Pancreas (tissue), 10 donors: Measurements from ENCODE around the gene TBC1D5. TPM values are rescaled to one million over a fixed set of nuclear protein-coding genes. Genes with fewer than 3 reads are reported as not detected.
"Not testable (repeated sequence)": the region's sequence is repeated elsewhere in the genome, so short reads cannot be mapped to it uniquely, and the experiment has no call there.

ENCODE experiments used
- ATAC-seq, 4 donors: fragments of 200-7000 bp; cut with Tn5 transposase; one replicate each; pipeline versions ENCODE4 v1.8.0 to v1.9.1; 2020; ENCODE audit warnings: mild to moderate bottlenecking in 4 of 4, moderate library complexity in 4 of 4
- DNase-seq, 6 donors: peaks; one replicate each; pipeline ENCODE4 v3.0.0-alpha.2; 2020
- FAIRE-seq: peaks from 2 replicates; lab custom pipeline; 2012; peaks lifted over from hg19 to GRCh38; lab: Jason Lieb, UNC
- H3K27ac ChIP-seq, 4 donors: fragments of 200-600 bp; sonication (generic); 1 replicate in 3 of 4; 2 replicates in 1 of 4; pipeline versions ENCODE4 v1.5.0 to v1.8.0; 2020
- H3K27me3 ChIP-seq, 4 donors: fragments of 200-600 bp; one replicate each; pipeline ENCODE4 v1.8.0; 2021
- H3K36me3 ChIP-seq, 3 donors: fragments of 200-600 bp; sonication (generic) in 1 of 3; one replicate each; pipeline versions ENCODE4 v1.5.0 to v1.8.0; 2020 to 2021
- H3K4me1 ChIP-seq, 3 donors: fragments of 200-600 bp; one replicate each; pipeline ENCODE4 v1.8.0; 2021
- H3K4me3 ChIP-seq, 4 donors: fragments of 200-600 bp; sonication (generic) in 2 of 4; one replicate each; pipeline versions ENCODE4 v1.5.0 to v1.8.0; 2020 to 2021
- H3K9me3 ChIP-seq, 4 donors: fragments of 200-600 bp; one replicate each; pipeline ENCODE4 v1.8.0; 2021
- WGBS, 2 donors: extraction: QIAGEN DNeasy Blood & Tissue Kit; methylation state at CpG; one replicate each; pipeline ENCODE4 v1.1.7; 2013; 5-methylcytosine and 5-hydroxymethylcytosine counted together
- intact Hi-C, 3 donors: fragments of 100-400 bp; cut with DNase I; formaldehyde crosslinking; loops; one replicate each; pipeline versions ENCODE4 v1.11.1 to v1.14.2; 2022
- polyA plus RNA-seq, 2 donors: library from polyadenylated mRNA; stranded (reverse); fragments of 200-250 nt; gene quantifications; one replicate each; pipeline ENCODE4 v1.2.3, GENCODE V29; 2013
- total RNA-seq, 6 donors: library from RNA; stranded (reverse); fragmentation: NEBNext Ultra II Directional in 4 of 6; extraction: Animal tissue kit (Norgen Biotek cat#: 25700) in 4 of 6; gene quantifications; one replicate each; pipeline versions ENCODE4 v1.2.1 to v1.2.4, GENCODE V29; 2021 to 2023
- TF ChIP-seq, protein P1 (sequence below), 4 donors: fragments of 200-600 bp; sonication (generic) in 3 of 4; IDR thresholded peaks; one replicate each; pipeline versions ENCODE4 v1.5.0 to v1.8.0; 2021; ENCODE audit warnings: antibody characterized with exemption in 4 of 4
- donor health status: healthy with polysubstance abuse.
- donor health status: DM: no; HTN: no; CAD: no; lungs with moderate emphysema.
- donor health status: DM: no; HTN: no; CAD: no.
- donor health status: control.
- donor health status: control.
- donor health status: Bipolar disorder and iron deficiency.
- donor health status: DM: yes; HTN: yes; CAD: no.
- donor health status: DM: no; HTN: no; CAD: no.
- donor health status: DM: no; HTN: no; CAD: no.
- donor health status: DM: yes; HTN: yes; CAD: no.

The TBC1D5 gene
- total and polyA plus RNA-seq, 8 donors, result 6.5 to 39.2 (median 19.9) TPM

DNA sequence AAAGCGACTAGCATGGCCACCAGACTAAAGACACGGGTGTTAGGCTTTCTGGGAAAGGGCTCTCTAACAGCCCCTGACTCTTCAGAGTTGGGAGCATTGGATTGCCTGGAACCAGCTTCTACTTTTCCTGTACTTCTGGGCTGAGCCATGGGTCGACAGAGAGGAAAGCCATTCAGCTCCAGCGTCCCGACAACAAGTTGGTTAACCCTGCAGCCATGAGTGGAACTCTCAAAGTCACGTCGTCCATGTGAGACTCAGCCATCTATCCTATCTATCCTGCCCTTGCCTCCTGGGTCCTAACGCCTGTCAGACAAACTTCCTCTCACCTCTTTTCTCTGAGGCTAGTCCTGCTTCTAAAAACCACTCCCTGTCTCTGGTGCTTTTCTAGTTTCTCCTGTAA, 32.6 kb upstream of the TBC1D5 start:
- no peak for DNase-seq
- intact Hi-C loops, result no loop called here

DNA sequence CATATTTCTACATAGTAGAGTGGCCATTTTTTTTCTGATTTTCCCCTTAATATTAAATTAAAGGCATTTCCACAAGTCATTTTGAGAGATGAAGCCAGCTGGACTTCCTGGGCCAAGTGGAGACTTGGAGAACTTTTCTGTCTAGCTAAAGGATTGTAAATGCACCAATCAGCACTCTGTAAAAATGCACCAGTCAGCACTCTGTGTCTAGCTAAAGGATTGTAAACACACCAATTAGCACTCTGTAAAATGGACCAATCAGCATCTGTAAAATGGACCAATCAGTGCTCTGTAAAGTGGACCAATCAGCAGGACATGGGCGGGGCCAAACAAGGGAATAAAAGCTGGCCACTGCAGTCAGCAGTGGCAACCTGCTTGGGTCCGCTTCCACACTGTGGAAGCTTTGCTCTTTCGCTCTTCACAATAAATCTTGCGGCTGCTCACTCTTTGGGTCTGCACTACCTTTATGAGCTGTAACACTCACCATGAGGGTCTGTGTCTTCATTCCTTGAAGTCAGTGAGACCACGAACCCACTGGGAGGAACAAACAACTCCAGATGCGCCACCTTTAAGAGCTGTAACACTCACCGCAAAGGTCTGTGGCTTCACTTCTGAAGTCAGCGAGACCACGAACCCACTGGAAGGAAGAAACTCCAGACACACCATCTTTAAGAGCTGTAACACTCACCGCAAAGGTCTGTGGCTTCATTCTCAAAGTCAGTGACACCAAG, 31.9 kb upstream of the TBC1D5 start:
- FAIRE-seq, ATAC-seq, H3K4me3 ChIP-seq, intact Hi-C loops, H3K27me3 ChIP-seq, DNase-seq, H3K9me3 ChIP-seq, H3K4me1 ChIP-seq, H3K36me3 ChIP-seq, H3K27ac ChIP-seq: not testable (repeated sequence)
- 84 to 90% methylated on average over 10 of the region's 10 CpGs for WGBS, 2 donors

More for the DNA sequence above, 32.6 kb upstream of the TBC1D5 start:
- ATAC-seq (no peak), FAIRE-seq (no peak)
- Histone ChIP-seq H3K27me3 (no peaks in the 10 kb centered on the region), H3K27ac (no peak overlapping the region), H3K9me3 (no peaks in the 10 kb centered on the region), H3K4me1 (no peaks in the 10 kb centered on the region), H3K4me3 (no peak overlapping the region), H3K36me3 (no peaks in the 10 kb centered on the region)
- WGBS, 2 donors, result 71 to 84% methylated on average over 8 of the region's 8 CpGs
- TF ChIP-seq, protein P1, sequence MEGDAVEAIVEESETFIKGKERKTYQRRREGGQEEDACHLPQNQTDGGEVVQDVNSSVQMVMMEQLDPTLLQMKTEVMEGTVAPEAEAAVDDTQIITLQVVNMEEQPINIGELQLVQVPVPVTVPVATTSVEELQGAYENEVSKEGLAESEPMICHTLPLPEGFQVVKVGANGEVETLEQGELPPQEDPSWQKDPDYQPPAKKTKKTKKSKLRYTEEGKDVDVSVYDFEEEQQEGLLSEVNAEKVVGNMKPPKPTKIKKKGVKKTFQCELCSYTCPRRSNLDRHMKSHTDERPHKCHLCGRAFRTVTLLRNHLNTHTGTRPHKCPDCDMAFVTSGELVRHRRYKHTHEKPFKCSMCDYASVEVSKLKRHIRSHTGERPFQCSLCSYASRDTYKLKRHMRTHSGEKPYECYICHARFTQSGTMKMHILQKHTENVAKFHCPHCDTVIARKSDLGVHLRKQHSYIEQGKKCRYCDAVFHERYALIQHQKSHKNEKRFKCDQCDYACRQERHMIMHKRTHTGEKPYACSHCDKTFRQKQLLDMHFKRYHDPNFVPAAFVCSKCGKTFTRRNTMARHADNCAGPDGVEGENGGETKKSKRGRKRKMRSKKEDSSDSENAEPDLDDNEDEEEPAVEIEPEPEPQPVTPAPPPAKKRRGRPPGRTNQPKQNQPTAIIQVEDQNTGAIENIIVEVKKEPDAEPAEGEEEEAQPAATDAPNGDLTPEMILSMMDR (IDR thresholded peaks at IDR 0.05), result no peak

DNA sequence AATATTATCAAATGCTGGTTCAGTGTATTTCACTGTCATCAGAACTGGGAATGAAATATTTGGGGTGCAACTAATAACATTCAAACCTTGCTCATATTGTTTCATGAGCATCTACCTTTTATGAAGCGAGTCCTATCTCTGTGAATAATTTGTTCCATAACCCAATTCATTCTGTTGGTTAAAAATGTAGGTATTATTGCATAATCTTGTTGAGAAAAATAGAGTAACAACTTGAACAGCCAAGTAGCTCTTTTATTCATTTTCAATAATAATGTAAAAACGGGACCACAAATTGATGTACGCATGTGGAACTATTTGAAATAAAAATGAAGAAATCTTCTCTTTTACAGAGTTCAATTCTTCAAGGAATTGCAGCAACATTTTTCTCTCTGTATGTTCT, 30.1 kb upstream of the TBC1D5 start:
- TF ChIP-seq, protein P1 (IDR thresholded peaks at IDR 0.05), result no peak
- FAIRE-seq, result no peak
- intact Hi-C loops, result no loop called here
- no peaks in the 10 kb centered on the region for H3K9me3 ChIP-seq
- ATAC-seq, result no peak
- 91 to 96% methylated on average over 3 of the region's 3 CpGs for WGBS, 2 donors
- no peak for DNase-seq
- no peaks in the 10 kb centered on the region for H3K4me1 ChIP-seq
- no peaks in the 10 kb centered on the region for H3K27me3 ChIP-seq
- H3K36me3 ChIP-seq, result no peaks in the 10 kb centered on the region
- H3K4me3 ChIP-seq, result no peak overlapping the region
- H3K27ac ChIP-seq, result no peak overlapping the region

DNA sequence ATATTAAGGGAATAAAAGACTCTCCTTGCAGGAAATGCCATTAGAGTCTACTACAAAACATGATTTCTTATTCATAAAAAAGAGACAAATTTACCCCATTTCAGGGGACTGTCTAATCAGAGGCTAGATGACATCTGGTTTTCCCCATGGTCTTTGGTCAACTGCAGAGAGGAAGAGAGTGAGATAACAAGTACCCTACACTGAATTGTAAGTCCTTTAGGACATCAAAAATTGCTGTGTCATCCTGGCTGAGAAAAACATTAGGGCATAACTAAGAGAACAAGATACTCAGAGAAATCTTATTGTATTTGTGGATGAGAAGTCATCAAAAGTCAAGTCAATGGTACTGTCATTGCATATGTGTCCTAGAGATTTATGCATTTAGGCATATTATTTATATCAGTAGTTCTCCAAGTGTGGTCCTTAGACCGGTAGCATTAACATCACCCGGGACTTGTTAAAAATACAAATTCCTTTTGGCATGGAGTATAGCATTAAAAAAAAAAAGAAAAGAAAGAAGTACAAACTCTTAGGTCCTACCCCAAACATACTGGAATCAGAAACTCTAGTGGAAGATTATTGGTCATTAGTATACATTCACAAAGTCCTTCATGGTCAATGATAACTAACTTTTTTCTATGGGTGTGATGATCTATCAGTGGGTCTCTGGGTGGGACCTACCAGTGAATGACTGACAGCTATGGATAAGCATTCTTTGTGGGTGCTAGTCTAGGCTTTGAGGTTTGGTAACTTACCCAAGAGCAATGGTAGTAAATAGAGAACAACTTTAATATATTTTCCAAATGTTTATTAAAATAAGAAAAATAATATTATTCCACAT, 29.0 kb upstream of the TBC1D5 start:
- no peak for FAIRE-seq
- H3K27me3 ChIP-seq, result no peaks in the 10 kb centered on the region
- no peak for ATAC-seq
- no peaks in the 10 kb centered on the region for H3K9me3 ChIP-seq
- H3K4me3 ChIP-seq, result no peak overlapping the region
- no peak overlapping the region for H3K27ac ChIP-seq
- no peaks in the 10 kb centered on the region for H3K4me1 ChIP-seq
- intact Hi-C loops, result no loop called here
- TF ChIP-seq, protein P1 (IDR thresholded peaks at IDR 0.05), result no peak
- WGBS, 2 donors, result 92 to 100% methylated on average over 2 of the region's 2 CpGs
- DNase-seq, result no peak
- no peaks in the 10 kb centered on the region for H3K36me3 ChIP-seq

DNA sequence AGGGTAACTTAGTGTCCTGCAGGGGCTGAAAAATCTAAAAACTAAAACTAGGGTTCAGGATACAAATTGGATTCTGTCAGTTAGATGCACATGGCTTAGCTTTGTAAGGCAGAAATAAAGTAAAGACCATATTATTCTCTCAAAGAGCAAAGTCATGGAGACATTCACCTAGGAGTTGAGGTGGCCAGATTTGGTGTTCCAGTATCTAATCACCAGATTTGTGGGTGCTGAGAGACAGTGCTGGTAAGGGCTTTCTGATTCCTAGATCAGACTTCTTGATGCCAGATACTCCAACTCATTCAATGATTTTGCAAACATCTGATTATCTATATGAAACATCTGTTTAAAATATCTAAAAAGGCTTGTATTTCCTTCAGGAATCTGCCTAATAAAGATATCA, 28.3 kb upstream of the TBC1D5 start:
- Histone ChIP-seq H3K4me1 (no peaks in the 10 kb centered on the region), H3K36me3 (no peaks in the 10 kb centered on the region), H3K27ac (no peak overlapping the region), H3K4me3 (no peak overlapping the region), H3K9me3 (no peaks in the 10 kb centered on the region), H3K27me3 (no peaks in the 10 kb centered on the region)
- no peak for DNase-seq
- no peak for FAIRE-seq
- intact Hi-C loops, result no loop called here
- TF ChIP-seq, protein P1 (IDR thresholded peaks at IDR 0.05), result no peak
- ATAC-seq, result no peak
